ENCODE measurements around the gene TANGO2. TPM values are rescaled to one million over a fixed set of nuclear protein-coding genes. Genes with fewer than 3 reads are reported as not detected.

TANGO2 gene
- total RNA-seq, 1 experiment from 2014 or later: 17.0 TPM

DNA sequence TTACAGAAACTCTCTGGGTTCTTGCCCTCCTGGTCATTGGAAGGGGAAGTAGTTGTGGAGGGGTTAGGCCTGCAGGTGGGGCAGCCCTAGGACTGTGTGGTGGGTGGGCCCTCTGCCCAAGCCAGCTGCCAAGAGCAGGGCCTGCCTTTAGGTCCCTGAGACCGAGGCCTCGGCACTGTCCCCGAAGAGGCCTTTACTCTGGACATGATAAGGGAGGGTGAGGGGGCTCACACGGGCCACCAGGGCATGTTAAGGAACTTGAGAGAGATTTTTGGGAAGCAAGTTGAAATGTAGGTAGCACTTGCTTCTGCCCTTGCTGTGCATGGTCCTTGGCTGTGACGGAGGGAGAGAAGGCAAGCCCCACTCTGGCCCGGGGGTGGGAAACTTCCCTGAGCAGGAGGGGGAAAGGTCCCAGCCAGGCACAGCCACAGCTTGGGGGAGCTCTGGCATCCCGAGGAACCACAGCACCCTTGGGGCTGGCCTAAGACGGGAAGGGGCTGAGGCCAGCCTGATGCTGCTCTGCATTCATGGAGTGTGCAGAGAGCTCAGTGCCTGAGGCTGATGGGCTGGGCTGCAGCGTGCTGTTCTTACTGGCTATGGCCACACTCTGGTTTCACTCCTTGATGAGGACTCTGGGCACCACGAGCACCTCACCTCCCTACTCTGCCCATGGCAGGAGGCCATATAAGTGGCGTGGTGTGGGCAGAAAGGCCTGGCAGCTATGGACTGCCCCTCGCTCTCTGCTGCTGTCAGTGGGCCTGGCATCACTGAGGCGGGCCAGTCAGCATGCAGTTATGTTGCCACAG lies 87.2 kb downstream of the TANGO2 start:
- no peaks in the 10 kb centered on the region for H3K9me3 ChIP-seq (ENCODE audit: control insufficient read depth in 1 of 2, insufficient read depth in 1 of 2, low read depth in 1 of 2, low read length in 2 of 2)
- H4K20me1 ChIP-seq (ENCODE audit: insufficient read depth): no peaks in the 10 kb centered on the region
- ChIA-PET POLR2A (no interaction called here), CTCF (no interaction called here), RAD21 (ENCODE audit: low non-redundant PET in 1 of 2, low total read pairs in 2 of 2, uncharacterized antibody in 2 of 2, unreplicated experiment in 2 of 2) (no interaction called here)
- no peak overlapping the region for H3K4me2 ChIP-seq (ENCODE audit: low read length)
- H3K4me1 ChIP-seq (ENCODE audit: control insufficient read depth in 1 of 2, insufficient read depth in 2 of 2, low read length in 2 of 2): peaks cover 0 to 4% of the 10 kb centered on the region in 2 experiments; a peak in 1 of 4 replicates
- no peak overlapping the region for H3K9ac ChIP-seq (ENCODE audit: low read length)
- H3K36me3 ChIP-seq (ENCODE audit: control insufficient read depth in 1 of 2, insufficient read depth in 2 of 2, low read length in 2 of 2): peaks cover 26 to 69% of the 10 kb centered on the region in 2 experiments; a peak in 3 of 4 replicates
- no peak for DNase-seq (ENCODE audit: low read depth, low spot score)
- H3K9me2 ChIP-seq (ENCODE audit: insufficient read depth): no peaks in the 10 kb centered on the region
- no peak overlapping the region for H3K27ac ChIP-seq (ENCODE audit: low read depth, low read length)
- no peak for TF ChIP-seq RAD21 (IDR thresholded peaks at IDR 0.05; ENCODE audit: low read depth)
- no peak for TF ChIP-seq ZFX (IDR thresholded peaks at IDR 0.05)
- TF ChIP-seq ZNF274 (IDR thresholded peaks at IDR 0.05; ENCODE audit: low read depth, low read length): no peak
- TF ChIP-seq, protein P1, sequence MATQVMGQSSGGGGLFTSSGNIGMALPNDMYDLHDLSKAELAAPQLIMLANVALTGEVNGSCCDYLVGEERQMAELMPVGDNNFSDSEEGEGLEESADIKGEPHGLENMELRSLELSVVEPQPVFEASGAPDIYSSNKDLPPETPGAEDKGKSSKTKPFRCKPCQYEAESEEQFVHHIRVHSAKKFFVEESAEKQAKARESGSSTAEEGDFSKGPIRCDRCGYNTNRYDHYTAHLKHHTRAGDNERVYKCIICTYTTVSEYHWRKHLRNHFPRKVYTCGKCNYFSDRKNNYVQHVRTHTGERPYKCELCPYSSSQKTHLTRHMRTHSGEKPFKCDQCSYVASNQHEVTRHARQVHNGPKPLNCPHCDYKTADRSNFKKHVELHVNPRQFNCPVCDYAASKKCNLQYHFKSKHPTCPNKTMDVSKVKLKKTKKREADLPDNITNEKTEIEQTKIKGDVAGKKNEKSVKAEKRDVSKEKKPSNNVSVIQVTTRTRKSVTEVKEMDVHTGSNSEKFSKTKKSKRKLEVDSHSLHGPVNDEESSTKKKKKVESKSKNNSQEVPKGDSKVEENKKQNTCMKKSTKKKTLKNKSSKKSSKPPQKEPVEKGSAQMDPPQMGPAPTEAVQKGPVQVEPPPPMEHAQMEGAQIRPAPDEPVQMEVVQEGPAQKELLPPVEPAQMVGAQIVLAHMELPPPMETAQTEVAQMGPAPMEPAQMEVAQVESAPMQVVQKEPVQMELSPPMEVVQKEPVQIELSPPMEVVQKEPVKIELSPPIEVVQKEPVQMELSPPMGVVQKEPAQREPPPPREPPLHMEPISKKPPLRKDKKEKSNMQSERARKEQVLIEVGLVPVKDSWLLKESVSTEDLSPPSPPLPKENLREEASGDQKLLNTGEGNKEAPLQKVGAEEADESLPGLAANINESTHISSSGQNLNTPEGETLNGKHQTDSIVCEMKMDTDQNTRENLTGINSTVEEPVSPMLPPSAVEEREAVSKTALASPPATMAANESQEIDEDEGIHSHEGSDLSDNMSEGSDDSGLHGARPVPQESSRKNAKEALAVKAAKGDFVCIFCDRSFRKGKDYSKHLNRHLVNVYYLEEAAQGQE (IDR thresholded peaks at IDR 0.05; ENCODE audit: low read depth): no peak
- TF ChIP-seq YY1 (IDR thresholded peaks at IDR 0.05; ENCODE audit: extremely low read depth, insufficient replicate concordance, low read depth, low read length): no peak
- TF ChIP-seq CBX3 (IDR thresholded peaks at IDR 0.05; ENCODE audit: low read depth): no peak
- TF ChIP-seq, protein P2, sequence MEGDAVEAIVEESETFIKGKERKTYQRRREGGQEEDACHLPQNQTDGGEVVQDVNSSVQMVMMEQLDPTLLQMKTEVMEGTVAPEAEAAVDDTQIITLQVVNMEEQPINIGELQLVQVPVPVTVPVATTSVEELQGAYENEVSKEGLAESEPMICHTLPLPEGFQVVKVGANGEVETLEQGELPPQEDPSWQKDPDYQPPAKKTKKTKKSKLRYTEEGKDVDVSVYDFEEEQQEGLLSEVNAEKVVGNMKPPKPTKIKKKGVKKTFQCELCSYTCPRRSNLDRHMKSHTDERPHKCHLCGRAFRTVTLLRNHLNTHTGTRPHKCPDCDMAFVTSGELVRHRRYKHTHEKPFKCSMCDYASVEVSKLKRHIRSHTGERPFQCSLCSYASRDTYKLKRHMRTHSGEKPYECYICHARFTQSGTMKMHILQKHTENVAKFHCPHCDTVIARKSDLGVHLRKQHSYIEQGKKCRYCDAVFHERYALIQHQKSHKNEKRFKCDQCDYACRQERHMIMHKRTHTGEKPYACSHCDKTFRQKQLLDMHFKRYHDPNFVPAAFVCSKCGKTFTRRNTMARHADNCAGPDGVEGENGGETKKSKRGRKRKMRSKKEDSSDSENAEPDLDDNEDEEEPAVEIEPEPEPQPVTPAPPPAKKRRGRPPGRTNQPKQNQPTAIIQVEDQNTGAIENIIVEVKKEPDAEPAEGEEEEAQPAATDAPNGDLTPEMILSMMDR (IDR thresholded peaks at IDR 0.05 in 2 of 3, conservative IDR thresholded peaks at IDR 0.05 in 1 of 3; ENCODE audit: borderline replicate concordance in 1 of 3, insufficient read depth in 1 of 3, low read depth in 2 of 3, low read length in 2 of 3): no peak
- TF ChIP-seq EZH2phosphoT487 (IDR thresholded peaks at IDR 0.05; ENCODE audit: borderline replicate concordance): no peak
- TF ChIP-seq SIN3A (IDR thresholded peaks at IDR 0.05; ENCODE audit: low read depth): no peak
- TF ChIP-seq SRF (IDR thresholded peaks at IDR 0.05; ENCODE audit: low read depth): no peak
- no peak for TF ChIP-seq JUND (IDR thresholded peaks at IDR 0.05)
- no peak for TF ChIP-seq CEBPB (IDR thresholded peaks at IDR 0.05; ENCODE audit: low read depth)
- no peak for TF ChIP-seq SP1 (IDR thresholded peaks at IDR 0.05; ENCODE audit: low read depth)
- TF ChIP-seq FOSL1 (IDR thresholded peaks at IDR 0.05; ENCODE audit: low read depth): no peak
- TF ChIP-seq, protein P3, sequence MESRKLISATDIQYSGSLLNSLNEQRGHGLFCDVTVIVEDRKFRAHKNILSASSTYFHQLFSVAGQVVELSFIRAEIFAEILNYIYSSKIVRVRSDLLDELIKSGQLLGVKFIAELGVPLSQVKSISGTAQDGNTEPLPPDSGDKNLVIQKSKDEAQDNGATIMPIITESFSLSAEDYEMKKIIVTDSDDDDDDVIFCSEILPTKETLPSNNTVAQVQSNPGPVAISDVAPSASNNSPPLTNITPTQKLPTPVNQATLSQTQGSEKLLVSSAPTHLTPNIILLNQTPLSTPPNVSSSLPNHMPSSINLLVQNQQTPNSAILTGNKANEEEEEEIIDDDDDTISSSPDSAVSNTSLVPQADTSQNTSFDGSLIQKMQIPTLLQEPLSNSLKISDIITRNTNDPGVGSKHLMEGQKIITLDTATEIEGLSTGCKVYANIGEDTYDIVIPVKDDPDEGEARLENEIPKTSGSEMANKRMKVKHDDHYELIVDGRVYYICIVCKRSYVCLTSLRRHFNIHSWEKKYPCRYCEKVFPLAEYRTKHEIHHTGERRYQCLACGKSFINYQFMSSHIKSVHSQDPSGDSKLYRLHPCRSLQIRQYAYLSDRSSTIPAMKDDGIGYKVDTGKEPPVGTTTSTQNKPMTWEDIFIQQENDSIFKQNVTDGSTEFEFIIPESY (IDR thresholded peaks at IDR 0.05; ENCODE audit: extremely low read depth, insufficient replicate concordance, low read length): no peak
- no peak for TF ChIP-seq EZH2 (IDR thresholded peaks at IDR 0.05)
- TF ChIP-seq ELF1 (IDR thresholded peaks at IDR 0.05; ENCODE audit: borderline replicate concordance, low read depth): no peak
- TF ChIP-seq, protein P4, sequence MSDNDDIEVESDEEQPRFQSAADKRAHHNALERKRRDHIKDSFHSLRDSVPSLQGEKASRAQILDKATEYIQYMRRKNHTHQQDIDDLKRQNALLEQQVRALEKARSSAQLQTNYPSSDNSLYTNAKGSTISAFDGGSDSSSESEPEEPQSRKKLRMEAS (IDR thresholded peaks at IDR 0.05): no peak
- TF ChIP-seq, protein P5, sequence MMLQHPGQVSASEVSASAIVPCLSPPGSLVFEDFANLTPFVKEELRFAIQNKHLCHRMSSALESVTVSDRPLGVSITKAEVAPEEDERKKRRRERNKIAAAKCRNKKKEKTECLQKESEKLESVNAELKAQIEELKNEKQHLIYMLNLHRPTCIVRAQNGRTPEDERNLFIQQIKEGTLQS (IDR thresholded peaks at IDR 0.05): no peak
- TF ChIP-seq TCF7L2 (IDR thresholded peaks at IDR 0.05; ENCODE audit: borderline replicate concordance, extremely low read depth, insufficient read depth, insufficient read length): no peak
- H3K27me3 ChIP-seq (ENCODE audit: insufficient read depth, low read length): no peaks in the 10 kb centered on the region
- intact Hi-C loops (cut with micrococcal nuclease): no loop called here
- H3K4me3 ChIP-seq (replicated peaks in 1 of 2; ENCODE audit: low read depth in 1 of 2, low read length in 2 of 2): no peak overlapping the region
- H3K79me2 ChIP-seq (ENCODE audit: insufficient read depth, low read length): peaks cover 27% of the 10 kb centered on the region
- H2AFZ ChIP-seq (ENCODE audit: low read depth, low read length, poor library complexity, severe bottlenecking): no peak overlapping the region
- ATAC-seq: no peak
- BruUV-seq (replicated peaks): no TSS peak

All from HCT116 (cell line).